Measurements from ENCODE around the gene LGR4. TPM values are rescaled to one million over a fixed set of nuclear protein-coding genes. Genes with fewer than 3 reads are reported as not detected.

Gene LGR4
- total RNA-seq, 1 experiment from 2014 or later: 7.1 TPM

GRCh38 chr11:27401280-27401832, 71.2 kb downstream of the LGR4 start (continued):
- TF ChIP-seq, protein P1, sequence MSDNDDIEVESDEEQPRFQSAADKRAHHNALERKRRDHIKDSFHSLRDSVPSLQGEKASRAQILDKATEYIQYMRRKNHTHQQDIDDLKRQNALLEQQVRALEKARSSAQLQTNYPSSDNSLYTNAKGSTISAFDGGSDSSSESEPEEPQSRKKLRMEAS (IDR thresholded peaks at IDR 0.05): no peak
- TF ChIP-seq POLR2AphosphoS5 (IDR thresholded peaks at IDR 0.05; ENCODE audit: low read depth, low read length) (no peak), JUND (IDR thresholded peaks at IDR 0.05) (no peak), POLR2A (IDR thresholded peaks at IDR 0.05; ENCODE audit: borderline replicate concordance, extremely low read depth, insufficient read depth, insufficient read length) (no peak), ZNF274 (IDR thresholded peaks at IDR 0.05; ENCODE audit: low read depth, low read length) (no peak), FOSL1 (IDR thresholded peaks at IDR 0.05; ENCODE audit: low read depth) (no peak), CEBPB (IDR thresholded peaks at IDR 0.05; ENCODE audit: low read depth) (no peak), ELF1 (IDR thresholded peaks at IDR 0.05; ENCODE audit: borderline replicate concordance, low read depth) (no peak), YY1 (IDR thresholded peaks at IDR 0.05; ENCODE audit: extremely low read depth, insufficient replicate concordance, low read depth, low read length) (no peak)

- no peaks in the 10 kb centered on the region for H4K20me1 ChIP-seq (ENCODE audit: insufficient read depth)
- no peak overlapping the region for H3K4me3 ChIP-seq (replicated peaks in 1 of 2; ENCODE audit: low read depth in 1 of 2, low read length in 2 of 2)
- TF ChIP-seq SRF (IDR thresholded peaks at IDR 0.05; ENCODE audit: low read depth) (no peak), JUND (IDR thresholded peaks at IDR 0.05) (no peak), ELF1 (IDR thresholded peaks at IDR 0.05; ENCODE audit: borderline replicate concordance, low read depth) (no peak), SIN3A (IDR thresholded peaks at IDR 0.05; ENCODE audit: low read depth) (no peak), CBX3 (IDR thresholded peaks at IDR 0.05; ENCODE audit: low read depth) (no peak), FOSL1 (IDR thresholded peaks at IDR 0.05; ENCODE audit: low read depth) (no peak), TCF7L2 (IDR thresholded peaks at IDR 0.05; ENCODE audit: borderline replicate concordance, extremely low read depth, insufficient read depth, insufficient read length) (no peak), SP1 (IDR thresholded peaks at IDR 0.05; ENCODE audit: low read depth) (no peak), ATF3 (IDR thresholded peaks at IDR 0.05) (no peak), ZFX (IDR thresholded peaks at IDR 0.05) (no peak), REST (IDR thresholded peaks at IDR 0.05; ENCODE audit: low read depth) (no peak), RAD21 (IDR thresholded peaks at IDR 0.05; ENCODE audit: low read depth) (no peak), EZH2phosphoT487 (IDR thresholded peaks at IDR 0.05; ENCODE audit: borderline replicate concordance) (no peak)
- TF ChIP-seq, protein P1 (IDR thresholded peaks at IDR 0.05): no peak
- TF ChIP-seq, protein P2, sequence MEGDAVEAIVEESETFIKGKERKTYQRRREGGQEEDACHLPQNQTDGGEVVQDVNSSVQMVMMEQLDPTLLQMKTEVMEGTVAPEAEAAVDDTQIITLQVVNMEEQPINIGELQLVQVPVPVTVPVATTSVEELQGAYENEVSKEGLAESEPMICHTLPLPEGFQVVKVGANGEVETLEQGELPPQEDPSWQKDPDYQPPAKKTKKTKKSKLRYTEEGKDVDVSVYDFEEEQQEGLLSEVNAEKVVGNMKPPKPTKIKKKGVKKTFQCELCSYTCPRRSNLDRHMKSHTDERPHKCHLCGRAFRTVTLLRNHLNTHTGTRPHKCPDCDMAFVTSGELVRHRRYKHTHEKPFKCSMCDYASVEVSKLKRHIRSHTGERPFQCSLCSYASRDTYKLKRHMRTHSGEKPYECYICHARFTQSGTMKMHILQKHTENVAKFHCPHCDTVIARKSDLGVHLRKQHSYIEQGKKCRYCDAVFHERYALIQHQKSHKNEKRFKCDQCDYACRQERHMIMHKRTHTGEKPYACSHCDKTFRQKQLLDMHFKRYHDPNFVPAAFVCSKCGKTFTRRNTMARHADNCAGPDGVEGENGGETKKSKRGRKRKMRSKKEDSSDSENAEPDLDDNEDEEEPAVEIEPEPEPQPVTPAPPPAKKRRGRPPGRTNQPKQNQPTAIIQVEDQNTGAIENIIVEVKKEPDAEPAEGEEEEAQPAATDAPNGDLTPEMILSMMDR (IDR thresholded peaks at IDR 0.05 in 2 of 3, conservative IDR thresholded peaks at IDR 0.05 in 1 of 3; ENCODE audit: borderline replicate concordance in 1 of 3, insufficient read depth in 1 of 3, low read depth in 2 of 3, low read length in 2 of 3): no peak
- no peaks in the 10 kb centered on the region for H3K36me3 ChIP-seq (ENCODE audit: control insufficient read depth in 1 of 2, insufficient read depth in 2 of 2, low read length in 2 of 2)
- H3K9me3 ChIP-seq (ENCODE audit: control insufficient read depth in 1 of 2, insufficient read depth in 1 of 2, low read depth in 1 of 2, low read length in 2 of 2): no peaks in the 10 kb centered on the region
- H2AFZ ChIP-seq (ENCODE audit: low read depth, low read length, poor library complexity, severe bottlenecking): no peak overlapping the region
- no peak overlapping the region for H3K9ac ChIP-seq (ENCODE audit: low read length)
- ChIA-PET CTCF (no interaction called here), POLR2A (no interaction called here), RAD21 (ENCODE audit: low non-redundant PET in 1 of 2, low total read pairs in 2 of 2, uncharacterized antibody in 2 of 2, unreplicated experiment in 2 of 2) (no interaction called here)
- no peak overlapping the region for H3K4me2 ChIP-seq (ENCODE audit: low read length)
- no peaks in the 10 kb centered on the region for H3K79me2 ChIP-seq (ENCODE audit: insufficient read depth, low read length)
- peaks cover 14 to 19% of the 10 kb centered on the region in 2 experiments for H3K4me1 ChIP-seq (ENCODE audit: control insufficient read depth in 1 of 2, insufficient read depth in 2 of 2, low read length in 2 of 2)
- no peak for DNase-seq (ENCODE audit: low read depth, low spot score)
- no peaks in the 10 kb centered on the region for H3K27me3 ChIP-seq (ENCODE audit: insufficient read depth, low read length)
- H3K9me2 ChIP-seq (ENCODE audit: insufficient read depth): no peaks in the 10 kb centered on the region
- intact Hi-C loops (cut with micrococcal nuclease): no loop called here
- no peak overlapping the region for H3K27ac ChIP-seq (ENCODE audit: low read depth, low read length)
- no peak for ATAC-seq
- no TSS peak for BruUV-seq (replicated peaks)
These were observed 74.2 kb downstream of the LGR4 start for GRCh38 chr11:27398400-27398770.
